Activated CD4-positive, alpha-beta T cell treated with anti-CD3 and anti-CD28 coated beads, Interleukin-2, amount 50 U/mL, for 4 hours (primary cell): ENCODE results near the gene FAM217A.

Experiments used
- DNase-seq, 2 experiments: peaks; one replicate each; pipeline ENCODE4 v3.0.0-alpha.2; 2020

FAM217A gene

DNA sequence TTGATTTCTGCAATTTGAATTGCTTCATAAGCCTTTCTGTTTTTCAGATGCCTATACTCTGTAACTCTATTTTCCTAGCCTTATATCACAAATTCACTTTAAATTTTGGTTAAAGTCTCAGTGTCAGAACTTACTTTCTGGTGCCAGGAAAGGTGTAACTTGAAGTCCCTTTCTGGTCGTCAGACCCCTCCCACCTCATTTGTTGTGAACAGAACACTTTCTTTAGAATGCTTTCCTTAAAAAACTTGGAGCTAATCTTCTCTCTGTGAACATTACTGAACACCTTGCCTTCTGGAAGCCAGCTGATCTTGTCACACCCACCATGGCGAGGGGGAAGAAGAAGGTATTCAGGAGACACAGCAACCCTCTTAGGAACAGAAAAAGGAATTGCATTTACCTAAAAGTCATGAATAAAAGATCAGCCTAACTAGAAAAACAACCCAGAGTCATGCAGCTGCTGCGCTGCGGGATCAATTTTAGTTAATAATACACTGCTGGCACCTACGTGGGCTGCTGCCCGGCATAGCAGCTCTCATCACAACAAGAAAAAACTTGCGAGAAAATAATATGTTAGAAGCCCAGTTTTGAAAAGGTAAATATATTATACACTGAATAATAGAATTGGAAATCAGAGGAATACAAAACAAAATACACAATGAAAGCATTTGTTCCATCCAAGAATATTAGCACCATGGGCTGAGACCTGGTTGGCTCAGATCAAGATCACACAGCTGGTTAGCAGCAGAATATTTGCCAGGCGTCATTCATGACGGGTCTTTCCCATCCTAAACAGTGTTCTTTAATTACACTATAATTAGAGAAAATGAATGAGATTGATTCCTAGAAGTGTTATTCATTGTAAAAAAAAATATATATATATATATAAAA, 5.8 kb upstream of the FAM217A start:
- DNase-seq = no peak

DNA sequence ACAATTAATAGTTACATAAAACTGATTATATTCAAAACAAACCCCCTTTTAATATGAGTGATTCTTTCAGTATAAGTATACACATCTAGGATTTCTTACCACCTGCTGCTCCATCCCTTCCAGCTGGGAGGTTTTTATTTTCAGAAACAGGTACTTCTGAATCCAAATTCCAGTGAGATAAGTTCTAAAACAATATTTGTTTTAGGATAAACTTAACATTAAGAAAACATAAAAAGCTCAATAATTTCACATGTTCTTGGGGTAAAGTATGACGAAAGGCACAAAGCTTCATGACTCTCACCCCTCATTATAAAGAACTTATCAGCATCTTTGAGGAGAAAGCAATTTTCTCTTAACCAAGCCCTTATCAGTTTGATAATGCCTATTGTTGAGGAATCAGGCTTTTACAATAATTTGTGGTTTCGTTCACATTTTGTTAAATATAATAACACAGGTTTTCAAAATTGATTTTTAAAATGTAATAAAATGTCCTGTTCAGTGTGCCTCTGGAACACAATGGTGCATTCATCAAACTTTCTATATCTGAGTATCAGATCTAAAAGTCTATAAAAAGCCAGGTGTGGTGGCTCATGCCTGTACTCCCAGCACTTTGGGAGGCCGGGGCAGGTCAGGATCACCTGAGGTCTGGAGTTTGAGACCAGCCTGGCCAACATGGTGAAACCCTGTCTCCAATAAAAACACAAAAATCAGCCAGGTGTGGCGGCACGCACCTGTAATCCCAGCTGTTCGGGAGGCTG, 4.3 kb downstream of the FAM217A start:
- no peak for DNase-seq

DNA sequence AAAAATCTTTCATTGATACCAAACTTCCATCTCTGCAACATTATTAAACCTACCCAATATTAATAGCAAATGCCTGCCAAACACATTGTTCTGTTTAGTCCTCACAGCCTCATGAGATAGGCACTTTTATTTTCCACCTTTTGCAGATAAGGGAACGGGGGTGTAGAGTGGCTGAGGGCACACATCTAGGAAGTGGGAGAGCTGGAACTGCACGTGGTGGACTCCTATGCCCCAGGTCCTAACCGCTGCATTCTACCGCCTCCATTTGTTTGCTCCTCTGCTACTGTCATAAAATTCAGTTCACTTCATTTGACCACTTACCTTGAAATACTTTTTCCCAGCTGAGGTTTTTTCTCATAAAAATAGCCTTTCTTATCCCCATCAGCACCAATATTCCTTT, 7.6 kb downstream of the FAM217A start:
- DNase-seq = no peak

DNA sequence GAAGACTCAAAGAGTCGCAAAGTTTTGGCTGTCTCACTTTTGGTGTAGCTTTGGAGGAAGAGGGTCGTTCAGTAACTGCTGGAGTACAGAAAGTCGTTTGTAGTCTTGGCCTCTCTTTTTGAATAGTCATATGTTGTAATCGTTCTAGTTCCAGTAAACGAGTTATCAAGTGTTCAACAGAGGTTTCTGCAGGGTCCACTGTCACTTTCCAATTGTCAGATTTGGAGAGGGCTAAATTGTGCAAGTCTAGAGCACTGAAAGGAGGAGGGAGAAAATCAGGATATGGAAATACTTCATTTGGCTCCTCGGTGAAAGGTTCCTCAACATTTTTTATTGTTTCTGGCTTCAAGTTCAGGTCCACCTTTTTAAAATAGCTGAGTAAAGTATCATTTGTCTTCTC, 9.7 kb downstream of the FAM217A start:
- DNase-seq = no peak

DNA sequence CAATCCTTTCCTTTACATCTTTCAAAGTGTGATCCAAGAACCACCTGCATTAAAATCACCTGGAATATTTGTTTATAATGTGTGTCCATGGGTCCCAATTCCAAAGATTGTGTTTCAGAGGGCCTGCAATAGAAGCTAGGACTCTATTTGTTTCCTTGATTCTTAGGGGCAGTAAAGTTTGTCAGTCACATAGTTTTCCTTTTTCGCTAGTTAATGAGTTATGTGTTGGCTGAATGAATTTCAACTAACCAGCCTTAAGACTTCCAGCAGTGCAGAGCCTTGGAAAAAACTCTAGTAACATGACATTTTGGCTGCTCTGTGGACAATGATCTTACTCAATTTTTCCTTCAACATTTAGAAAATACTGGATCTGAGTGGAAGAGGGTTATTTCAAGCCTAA, 11.3 kb downstream of the FAM217A start:
- DNase-seq = no peak

DNA sequence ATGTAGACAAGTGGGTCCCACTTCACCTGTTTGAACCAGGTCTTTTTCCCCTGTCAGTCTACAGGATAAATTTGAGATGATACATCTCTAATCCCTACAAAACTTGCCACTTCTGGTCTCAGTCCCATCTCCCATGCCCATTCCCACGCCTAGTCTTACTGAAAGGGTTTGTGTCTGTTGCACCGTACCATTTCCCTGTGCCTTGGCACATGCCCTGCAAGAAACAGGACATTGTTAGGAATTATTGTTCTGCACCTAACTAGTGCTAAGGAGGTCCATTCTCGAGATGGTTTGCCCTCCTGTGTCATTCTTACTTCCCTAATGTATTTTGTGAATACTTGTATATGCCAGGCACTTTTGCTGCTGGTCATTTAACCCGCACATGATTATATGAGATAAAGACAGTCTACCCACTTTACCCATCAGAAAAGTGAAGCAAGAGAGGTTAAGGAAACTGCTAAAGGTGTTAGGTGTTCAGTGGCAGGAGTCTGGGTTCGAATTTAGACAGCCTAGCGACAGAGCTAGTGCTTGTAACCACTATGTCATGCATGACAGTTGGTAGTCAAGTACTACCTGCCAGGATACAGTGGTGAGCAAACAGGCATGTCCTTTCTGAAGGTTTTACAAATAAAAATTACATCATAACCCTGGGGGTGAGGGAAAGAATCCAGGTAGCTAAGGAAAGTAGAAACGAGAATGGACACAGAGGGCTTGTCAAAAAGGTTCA, 12.7 kb downstream of the FAM217A start:
- DNase-seq = no peak

DNA sequence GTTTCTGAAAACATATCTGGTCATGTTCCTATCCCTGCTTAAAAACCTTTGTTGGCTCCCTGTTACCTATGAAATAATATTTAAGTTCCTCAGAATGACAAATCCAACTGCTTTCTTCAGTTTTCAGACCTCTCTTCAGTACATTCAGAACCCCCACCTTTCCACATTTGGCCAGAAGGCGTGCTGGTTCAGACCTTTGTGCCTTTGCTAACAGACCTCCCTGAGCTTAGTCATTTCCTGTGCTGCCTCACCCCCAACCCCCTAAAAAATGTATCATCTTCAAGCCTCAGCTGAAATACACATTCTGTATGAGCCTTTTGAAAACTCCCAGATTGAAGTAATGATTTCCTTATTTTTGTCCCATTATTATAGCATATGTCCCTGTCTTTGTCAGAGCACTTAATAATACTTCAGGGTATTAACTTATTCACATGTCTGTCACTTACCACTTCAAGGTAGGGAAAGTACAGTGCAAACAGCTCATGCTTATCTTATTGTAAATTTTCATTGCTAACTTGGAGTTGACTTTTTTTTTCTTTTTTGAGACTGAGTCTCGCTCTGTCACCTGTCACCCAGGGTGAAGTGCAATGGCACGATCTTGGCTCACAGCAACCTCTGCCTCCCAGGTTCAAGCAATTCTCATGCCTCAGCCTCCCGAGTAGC, 19.7 kb downstream of the FAM217A start:
- DNase-seq = peak; percentile 33

DNA sequence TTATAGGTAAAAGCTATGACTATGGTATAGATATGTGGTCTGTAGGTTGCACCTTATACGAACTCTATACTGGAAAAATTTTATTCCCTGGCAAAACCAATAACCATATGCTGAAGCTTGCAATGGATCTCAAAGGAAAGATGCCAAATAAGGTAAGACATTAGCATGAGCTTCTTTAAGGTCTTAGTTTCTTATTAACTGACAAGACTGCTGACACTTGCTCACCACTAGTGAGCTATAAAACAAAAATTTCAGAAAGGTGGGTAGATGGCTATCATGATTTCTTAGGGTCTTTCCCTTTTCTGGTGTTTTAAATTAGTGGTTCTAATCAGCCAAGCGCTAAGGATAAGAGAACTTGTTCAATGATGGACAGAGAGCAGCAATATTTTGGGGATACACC, 21.9 kb downstream of the FAM217A start:
- DNase-seq = no peak

DNA sequence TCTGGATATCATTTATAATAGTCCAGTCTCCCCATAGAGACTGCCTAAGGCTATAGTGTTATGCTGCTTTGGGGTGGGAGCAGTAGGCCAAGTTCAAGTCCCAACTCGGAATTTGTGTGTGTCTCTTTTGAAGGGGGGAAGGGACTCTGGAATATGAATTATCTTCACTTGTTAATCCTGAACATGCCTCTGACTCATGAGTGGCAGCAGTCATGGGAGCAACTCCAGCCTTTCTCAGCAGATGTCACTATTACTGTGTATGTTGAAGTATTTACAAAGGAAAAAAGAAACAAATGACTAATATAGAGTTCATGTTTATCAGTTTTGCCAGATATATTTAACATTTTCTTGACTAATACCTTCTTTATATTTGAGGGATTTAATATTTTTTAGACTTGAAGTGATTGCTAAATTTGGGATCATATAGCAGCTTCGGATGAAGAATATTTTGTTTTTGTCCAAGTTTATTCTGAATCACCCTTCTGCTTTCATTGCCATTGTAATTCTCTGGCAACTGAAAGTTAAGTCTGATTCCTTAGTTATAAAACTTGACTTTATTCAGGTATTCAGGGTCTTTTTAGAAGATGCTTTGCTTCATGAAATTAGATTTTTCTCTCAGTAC, 23.4 kb downstream of the FAM217A start:
- no peak for DNase-seq

DNA sequence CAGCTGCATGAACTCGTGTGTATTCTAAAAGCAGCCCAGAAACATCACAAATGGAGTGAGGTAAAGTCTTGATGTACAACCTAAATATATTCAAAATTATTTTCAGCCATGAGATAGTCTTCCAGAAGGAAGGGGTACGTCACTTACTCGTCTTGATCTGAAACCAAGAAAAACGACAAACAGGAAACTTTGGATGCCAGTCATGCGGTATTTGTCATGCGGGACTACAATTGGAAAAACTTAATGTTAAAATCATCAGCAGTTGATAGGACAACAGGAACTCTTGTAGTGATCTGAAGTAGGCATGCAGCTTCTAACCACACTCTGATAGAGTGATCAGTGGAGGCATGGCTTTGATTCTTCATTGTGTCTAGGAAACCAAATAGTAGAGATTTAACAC, 29.7 kb downstream of the FAM217A start:
- no peak for DNase-seq

DNA sequence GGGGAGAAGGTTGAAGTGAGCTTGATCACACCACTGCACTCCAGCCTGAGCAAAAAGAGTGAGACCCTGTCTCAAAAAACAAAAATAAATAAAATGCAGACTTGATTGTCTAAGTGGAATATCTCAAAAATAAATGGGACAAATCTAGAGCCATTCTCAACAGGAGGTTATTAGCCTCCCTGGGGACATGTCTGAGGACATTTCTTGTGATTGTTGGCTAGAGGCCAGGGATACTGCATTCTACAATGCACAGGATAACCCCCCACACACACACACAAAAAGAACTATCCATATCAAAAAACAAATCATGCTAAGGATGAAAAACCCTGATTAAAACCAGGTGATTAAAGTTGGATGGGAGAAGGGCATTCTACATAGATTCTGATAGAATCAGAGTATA, 37.5 kb downstream of the FAM217A start:
- DNase-seq = no peak

DNA sequence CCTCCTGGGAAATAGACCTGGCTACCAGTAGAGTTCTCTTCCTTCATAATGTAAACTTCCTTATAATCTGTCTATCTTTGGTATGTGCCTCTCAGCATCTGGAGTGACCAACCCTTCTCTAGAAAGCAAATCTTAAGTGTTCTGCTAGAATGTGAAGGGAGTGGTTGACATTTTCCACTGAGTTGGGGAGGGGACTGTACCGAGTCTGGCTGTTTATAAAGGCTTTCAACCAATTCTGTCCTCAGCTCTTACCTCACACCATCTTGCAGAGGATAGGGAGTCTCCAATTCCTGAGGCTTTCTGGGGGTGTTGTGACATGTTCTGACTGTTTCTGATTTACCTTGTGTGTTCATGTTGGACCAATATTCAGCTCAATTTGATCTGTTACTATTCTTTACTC, 39.6 kb downstream of the FAM217A start:
- no peak for DNase-seq

DNA sequence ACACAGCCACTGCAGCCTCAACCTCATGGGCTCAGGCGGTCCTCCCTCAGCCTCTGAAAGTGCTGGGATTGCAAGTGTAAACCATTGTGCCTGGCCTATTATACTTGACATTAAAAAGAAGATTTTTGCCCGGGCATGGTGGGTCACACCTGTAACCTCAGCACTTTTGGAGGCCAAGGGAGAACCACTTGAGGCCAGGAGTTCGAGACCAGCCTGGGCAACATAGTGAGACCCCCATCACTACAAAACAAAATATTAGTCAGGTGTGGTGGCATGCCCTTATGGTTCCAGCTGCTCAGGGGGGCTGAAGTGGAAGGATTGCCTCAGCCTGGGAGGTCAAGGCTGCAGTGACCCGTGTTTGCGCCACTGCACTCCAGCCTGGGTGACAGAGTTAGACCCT, 42.4 kb downstream of the FAM217A start:
- no peak for DNase-seq

DNA sequence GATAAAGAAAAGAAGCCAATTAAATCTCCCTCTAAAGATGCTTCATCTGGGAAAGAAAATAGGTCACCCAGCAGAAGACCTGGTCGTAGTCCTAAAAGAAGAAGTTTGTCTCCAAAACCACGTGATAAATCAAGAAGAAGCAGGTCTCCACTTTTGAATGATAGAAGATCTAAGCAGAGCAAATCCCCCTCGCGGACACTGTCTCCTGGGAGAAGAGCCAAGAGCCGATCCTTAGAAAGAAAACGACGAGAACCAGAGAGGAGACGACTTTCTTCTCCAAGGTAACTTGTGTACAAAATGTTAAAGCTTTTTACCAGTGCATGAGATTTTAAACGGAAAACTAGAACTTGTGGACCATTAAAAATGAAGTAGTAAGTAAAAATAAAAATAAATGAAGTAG, 46.5 kb downstream of the FAM217A start:
- no peak for DNase-seq

DNA sequence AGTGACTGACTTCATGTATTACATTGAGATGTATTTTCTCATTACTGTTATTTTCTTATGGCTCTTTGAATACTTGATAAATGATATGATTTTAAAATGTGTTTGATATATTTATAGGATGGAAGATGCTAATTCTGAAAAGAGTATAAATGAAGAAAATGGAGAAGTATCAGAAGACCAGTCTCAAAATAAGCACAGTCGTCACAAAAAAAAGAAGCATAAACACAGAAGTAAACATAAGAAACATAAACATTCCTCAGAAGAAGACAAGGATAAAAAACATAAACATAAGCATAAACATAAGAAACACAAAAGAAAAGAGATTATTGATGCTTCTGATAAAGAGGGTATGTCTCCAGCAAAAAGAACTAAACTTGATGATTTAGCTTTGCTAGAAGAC, 47.5 kb downstream of the FAM217A start:
- DNase-seq = no peak

DNA sequence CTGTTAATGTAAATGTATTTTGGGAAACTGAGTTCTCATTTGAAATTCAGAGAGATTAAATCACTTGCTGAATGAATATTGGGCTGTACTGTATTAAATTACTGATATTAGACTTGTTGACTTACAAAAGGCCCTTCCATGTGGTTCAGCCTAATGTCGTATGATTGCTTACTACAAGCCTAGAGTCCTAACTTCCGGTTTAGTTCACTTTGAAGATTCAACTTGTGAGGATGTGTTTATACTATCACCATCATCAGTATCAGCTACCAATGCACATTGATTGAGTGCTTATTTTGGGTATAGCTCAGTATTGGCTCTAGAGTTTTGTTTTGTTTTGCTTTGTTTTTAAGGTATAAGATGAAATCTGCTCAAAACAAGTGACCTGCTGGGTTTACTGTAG, 48.3 kb downstream of the FAM217A start:
- no peak for DNase-seq

DNA sequence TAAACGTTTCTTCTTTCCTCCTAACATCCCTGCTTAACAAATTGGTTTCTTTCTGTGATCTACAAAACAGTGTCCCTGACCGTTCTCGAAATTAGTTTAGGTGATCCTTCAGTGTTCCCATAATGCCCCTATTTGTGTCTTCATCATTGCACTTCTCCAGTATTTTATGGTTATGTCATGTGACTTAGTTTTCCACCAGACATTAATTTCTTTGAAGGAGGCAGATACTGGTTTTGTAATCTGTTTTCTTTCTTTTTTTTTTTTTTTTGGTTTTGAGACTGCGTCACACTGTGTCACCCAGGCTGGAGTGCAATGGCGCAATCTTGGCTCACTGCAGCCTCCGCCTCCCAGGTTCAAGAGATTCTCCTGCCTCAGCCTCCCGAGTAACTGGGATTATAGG, 49.2 kb downstream of the FAM217A start:
- no peak for DNase-seq

DNA sequence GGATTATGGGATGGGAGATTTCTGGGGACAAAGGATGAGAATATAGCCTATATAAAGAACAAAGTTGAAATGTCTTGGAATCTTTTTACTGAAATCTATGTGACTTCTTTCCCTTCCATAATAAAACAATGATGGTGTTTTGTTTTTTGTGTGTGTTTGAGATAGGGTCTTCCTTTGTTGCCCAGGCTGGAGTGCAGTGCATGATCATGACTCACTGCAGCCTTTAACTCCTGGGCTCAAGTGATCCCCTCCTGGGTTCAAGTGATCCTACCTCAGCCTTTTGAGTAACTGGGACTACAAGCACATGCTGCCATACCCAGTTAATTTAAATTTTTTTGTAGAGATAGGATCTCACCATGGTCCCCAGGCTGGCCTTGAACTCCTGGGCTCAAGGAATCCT, 50.9 kb downstream of the FAM217A start:
- no peak for DNase-seq

DNA sequence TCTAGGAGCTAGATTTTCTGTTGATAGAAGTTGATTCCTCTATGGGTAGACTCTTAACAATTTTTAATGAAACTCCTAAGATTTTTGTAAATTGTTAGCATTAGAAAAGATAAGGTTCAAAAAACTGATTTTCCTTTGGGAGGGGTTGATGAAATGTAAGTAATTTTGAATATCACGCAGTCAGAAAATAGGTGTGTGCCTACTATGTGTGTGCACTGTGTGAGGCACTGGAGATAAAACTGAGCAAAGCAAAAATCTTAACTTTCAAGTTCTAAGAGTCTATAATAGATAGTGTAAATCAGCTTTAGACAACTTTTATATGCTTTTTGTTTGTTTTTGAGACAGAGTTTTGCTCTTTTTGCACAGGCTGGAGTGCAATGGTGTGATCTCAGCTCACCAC, 53.3 kb downstream of the FAM217A start:
- DNase-seq = no peak

DNA sequence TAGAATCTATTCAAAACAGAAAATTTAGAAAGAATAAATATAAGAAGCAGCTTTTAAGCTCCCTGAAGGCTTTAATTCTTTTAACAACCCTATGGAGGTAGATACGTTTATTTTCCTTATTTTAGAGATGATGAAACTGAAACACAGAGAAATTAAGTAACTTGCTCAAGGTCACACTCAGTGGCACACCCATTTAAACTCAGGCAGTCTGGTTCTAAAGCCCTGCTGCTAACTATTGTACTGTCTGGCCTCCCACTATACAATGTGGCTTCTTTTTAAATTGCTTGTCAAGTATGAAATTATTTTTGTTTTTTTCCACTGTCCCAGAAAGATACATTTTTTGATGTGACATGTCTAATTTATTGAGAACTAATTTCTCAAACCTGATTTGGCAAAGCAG, 55.7 kb downstream of the FAM217A start:
- no peak for DNase-seq

DNA sequence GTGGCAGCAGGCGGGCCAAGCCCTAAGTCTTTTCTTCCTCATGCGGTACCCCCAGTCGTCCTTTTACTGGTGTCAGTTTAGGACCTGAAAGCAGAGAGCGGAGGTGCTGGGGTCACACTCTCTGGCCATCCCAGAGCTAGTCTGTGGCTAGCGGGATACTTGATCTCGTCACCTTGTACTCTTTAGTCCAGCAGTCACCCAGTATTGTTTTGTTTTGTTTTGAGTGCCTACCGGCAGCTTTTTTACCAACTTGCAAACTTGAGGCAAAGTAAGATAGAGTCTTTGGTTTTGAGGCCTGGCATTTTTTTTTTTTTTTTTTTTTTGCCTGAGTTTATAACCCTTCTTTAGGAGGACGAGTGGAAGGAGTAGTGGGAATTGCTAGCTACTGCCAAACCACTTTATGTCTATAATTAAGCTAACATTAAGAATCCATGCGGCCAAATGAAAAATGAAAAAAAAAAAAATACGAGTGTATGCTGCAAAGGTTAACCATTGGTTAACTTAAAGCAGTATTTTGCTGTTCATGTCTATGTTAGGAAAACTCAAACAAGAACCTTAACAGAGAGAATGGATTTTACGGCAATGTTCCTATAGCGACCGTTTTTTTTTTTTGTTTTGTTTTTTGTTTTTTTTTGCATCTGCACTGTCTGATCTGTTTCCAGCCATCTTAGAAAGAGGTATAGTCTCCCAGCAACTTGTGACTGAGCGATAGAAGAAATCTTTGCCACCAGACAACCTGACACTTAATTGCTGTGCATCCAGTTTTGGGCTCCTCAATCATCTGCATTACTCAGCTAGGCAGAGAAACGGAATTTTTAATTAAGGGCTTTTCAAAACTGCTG, 56.9 kb downstream of the FAM217A start:
- DNase-seq = no peak
